SK-MEL-5 (cell line): ENCODE measurements around the gene LIMCH1. TPM values are rescaled to one million over a fixed set of nuclear protein-coding genes. Genes with fewer than 3 reads are reported as not detected.

Experiments
- DNase-seq: peaks from one replicate; pipeline ENCODE4 v3.0.0-alpha.2; 2016; ENCODE audit warnings: low read depth, low spot score
- in situ Hi-C: cut with HindIII; loops from 2 replicates; pipeline ENCODE4 v1.10.0; 2016; ENCODE audit warnings: low sequenced_read_pairs, high pct_unique_total_duplicates, low pct_unique_long_range_greater_than_20kb
- total RNA-seq: library from RNA; depleted of rRNA; stranded (reverse); fragments of >200 nt; shearing (Covaris generic); gene quantifications from 2 replicates; pipeline ENCODE4 v1.2.3, GENCODE V29; 2014

LIMCH1 gene
- total RNA-seq, 1 experiment from 2014 or later = 15.8 TPM

DNA sequence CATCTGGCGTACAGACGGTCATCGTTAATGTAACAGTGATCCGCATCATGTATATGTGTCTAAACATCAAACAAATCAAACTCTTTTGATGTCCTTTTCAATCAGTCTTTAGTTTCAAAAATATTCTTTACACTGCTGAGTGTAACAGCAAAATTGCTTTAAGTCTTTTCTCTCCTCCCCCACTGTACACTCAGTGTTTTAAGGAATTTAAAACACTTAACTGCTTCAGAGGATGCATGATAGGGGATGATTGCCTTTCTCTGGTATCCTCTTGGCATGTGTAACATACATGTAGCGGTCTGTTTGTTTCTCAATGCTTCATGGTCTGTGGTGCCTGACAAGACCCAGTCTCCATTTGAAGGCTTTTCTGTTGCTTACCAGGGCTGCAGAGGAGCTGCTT is 41.6 kb downstream of the LIMCH1 start:
- DNase-seq = no peak
- in situ Hi-C loops = no loop called here

DNA sequence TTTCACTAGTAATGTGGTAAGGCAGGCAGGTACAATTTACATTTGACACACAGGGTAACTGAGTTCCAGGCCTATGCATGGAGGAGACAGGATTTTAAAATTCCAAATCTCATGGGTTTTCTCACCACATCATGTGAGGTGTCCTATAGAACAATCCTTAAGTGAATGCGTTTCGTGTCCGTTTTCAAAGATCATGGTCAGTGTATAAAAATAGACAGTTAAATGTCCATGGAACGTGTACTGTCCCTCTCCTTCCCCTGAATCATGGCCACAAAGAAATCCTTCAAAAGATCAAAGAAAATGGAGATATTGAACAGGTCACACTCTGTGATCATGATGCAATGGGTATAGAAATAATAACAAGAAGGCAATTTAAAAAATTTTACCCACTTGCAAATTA is 42.0 kb downstream of the LIMCH1 start:
- in situ Hi-C loops = no loop called here
- no peak for DNase-seq

DNA sequence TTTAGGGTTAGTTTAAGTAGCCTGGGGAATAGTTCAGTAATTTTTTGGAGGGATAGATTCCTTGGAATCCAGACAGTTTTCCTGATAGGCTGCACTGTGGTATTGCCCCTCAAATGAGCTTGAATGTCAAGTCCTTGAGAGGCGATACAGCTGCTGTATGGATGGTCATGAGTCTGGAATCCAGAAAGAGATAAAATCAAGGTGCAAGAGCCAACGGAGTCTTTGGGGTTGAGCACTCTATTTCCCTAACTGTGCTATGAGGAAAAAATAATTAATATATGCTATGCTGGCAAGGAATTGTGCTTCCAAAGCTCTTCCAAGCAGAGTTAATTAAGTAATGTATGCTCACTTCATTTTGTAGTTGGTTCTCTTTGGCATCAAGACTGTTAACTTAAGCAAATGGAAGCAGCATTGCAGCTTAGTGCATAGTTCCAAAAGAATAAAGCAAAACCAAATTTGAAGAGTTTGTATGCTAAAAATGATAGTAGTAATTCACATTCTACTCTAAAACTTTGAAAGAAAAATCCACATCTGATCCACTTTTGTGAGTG is 48.8 kb downstream of the LIMCH1 start:
- no peak for DNase-seq
- in situ Hi-C loops = no loop called here

DNA sequence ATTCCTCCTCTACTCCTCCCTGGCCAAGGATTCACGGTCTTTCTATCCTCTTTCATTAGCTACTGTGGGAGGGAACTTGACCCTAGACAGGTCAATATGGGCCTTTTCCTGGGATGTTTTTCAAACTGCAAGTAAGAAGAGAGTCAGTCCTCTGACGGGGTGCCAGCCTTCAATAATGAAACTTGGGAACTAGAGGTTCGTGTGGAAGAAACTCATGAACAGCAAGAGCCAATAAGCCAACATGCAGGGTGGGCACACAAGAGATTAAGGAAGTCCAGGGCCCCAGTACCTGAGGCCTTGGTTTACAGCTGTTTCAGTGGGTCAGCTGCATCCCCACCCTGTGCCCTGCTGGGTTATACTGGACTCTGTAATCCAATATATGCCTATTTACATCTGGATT is 49.3 kb downstream of the LIMCH1 start:
- DNase-seq = no peak
- in situ Hi-C loops = no loop called here

DNA sequence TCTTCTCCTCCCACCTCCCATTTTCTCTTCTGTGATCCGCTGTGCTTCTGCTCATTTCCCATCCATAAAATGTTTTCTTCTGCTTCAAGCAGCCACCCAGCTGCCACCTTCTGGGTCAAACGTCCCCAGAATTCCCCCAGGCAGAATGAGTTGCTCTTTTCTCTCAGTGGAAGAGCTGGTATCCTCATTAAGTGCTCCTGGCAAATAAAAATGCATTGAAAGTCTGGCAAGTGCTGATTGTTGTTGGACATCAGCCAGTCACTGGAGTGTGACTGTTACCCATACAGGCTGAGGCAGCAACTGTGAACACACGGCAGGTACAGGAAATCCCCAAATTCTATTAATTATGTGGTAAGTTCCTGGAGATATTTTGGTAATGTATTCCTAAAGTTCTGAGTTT is 52.6 kb downstream of the LIMCH1 start:
- DNase-seq = no peak
- in situ Hi-C loops = no loop called here

DNA sequence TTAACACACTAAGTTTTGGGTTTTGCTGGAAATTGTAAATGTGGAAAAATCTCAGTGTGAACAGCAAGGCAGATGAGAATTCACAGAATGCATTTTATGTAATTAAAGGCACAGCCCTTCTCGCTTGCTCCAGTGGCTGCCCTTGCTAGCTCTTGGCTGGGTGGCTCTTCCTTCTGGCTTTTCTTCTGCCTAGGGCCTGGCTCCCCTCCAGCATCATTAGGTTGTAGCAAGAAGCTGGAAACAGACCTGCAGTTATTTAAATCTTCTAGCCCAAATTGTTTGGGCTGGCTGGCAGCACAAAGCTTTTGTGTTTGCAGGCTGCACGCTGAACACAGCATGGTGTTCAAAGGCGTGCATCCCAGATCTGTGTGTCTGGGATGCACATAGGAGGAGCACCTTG is 56.5 kb downstream of the LIMCH1 start:
- no peak for DNase-seq
- in situ Hi-C loops = no loop called here

DNA sequence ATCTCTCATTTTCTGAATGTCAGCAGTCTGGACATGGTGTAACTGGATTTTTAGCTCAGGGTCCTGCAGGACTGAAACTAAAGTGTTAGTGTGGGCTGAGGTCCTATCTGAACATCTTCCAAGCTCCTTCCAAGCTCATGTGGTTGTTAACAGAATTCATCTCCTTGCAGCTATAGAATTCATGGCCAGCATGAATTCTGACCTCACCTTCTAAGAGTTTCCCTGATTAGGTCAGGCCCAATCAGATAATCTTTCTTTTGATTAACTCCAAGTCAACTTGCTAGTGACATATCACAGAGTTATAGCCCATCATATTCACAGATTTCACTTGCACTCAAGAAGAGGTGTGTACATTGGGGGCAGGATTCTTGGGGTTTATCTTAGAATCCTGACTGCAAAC is 59.5 kb downstream of the LIMCH1 start:
- in situ Hi-C loops = no loop called here
- no peak for DNase-seq

DNA sequence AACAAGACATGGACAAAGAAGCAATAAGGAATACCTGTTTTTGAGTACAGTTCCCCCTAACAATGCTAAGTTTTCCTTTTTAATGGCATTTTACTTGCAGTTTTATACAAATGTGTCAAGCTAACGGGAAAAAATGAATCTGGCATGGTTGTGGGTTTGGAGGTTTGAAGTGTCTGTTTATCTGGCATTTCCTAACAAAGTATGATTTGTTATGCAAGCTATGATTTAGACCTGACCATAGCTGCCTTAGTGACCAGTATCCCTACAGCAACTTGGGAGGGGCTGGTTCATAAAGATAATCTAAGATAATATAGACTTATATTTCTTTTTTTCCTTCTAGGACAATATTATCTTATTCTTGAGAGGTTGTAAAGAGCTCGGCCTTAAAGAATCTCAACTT is 60.6 kb downstream of the LIMCH1 start:
- DNase-seq = peak; percentile 4
- in situ Hi-C loops = no loop called here

DNA sequence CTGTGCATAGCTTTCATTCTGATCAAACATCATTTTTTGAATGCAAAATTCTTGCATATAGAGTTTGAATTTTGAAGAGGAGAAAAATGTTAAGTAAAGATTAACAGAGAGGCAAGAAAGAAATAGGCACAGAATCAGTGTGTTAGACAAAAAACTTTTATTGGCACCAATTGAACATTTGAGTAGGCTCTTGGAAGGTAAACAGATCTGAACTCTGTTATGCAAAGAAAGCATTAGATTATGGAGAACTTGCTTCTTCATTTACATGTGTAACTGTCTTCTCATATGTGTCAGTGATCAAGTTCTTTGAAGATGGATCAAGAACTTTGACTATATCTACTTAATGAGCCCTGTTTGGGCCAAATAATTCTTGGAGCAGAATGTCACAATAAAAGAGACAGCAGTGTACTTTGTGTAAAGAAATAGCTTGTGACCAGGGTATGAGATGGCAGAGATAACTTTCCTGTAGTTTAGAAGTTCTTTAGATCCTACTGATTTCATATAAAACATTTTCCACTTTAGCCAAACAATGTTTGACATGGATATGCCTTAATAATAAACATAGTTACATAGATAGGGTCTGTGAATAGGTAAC is 61.3 kb downstream of the LIMCH1 start:
- in situ Hi-C loops = no loop called here

DNA sequence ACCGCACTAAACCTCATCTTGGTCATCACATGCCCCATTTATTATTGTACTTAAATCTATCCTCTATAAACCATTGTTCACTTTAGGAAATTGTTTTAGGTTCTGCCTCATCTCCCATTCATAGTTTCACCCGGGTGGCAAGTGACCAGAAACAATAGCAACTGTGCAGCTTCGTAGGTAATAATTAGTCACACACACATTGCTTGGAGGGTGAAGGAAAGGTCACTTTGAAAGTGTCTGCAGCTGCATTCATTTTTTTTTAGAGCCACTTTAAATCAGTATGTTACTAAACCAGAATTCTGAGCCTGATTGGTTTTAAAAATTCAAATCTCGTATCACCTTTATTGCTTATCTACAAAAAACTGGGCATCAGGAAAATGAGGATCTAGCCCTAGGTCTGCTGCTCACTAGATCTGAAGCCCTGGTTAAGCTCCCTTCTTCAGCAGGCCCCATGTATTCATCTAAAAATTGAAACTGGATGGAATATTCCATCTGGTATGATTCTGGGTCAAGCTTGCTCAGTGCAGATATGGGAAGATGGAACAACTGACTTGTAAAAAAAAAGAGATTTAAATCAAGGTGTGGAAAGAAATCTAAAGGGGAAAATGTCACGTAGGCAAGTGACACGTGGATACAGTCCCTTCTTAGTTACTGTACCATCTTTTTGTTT is 62.4 kb downstream of the LIMCH1 start:
- in situ Hi-C loops = no loop called here
- DNase-seq = no peak

More for the DNA sequence above, 61.3 kb downstream of the LIMCH1 start:
- DNase-seq = no peak

DNA sequence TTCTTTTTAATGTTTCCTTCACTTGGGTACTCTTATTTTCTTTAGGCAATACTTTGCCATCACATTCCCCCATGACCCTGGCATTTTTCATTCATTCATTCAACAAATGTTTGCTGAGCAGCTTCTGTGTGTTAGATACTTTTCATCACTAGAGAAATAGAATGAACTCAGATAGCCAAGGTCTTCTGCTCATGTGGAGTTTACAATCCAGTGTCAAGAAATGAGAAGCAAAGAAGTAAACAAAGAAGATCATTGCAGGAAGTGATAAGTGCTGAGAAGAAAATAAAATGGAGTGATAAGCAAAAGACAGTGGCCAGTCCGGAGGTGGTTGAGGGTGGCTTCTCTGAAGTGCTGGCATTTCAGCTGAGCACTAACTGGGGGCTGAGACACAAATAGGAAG is 63.1 kb downstream of the LIMCH1 start:
- in situ Hi-C loops = no loop called here
- no peak for DNase-seq

DNA sequence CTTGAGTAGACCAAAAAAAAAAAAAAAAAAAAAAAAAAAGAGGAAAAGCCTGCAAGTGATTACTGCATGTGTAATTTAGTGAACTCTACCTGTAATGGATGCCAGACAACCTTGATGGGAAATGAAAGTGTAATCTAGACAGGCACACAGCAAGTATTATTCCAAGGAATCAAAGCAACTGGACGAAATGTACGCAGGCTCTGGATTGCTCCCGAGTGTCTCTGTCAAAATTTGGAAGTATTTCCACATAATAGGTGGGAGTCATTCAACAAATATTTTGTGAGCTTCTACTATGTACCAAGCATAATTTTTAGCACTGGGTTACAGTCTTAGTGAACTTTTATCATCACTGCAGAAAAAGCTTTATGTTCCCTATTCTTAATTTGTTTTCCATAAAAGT is 64.2 kb downstream of the LIMCH1 start:
- in situ Hi-C loops = no loop called here

DNA sequence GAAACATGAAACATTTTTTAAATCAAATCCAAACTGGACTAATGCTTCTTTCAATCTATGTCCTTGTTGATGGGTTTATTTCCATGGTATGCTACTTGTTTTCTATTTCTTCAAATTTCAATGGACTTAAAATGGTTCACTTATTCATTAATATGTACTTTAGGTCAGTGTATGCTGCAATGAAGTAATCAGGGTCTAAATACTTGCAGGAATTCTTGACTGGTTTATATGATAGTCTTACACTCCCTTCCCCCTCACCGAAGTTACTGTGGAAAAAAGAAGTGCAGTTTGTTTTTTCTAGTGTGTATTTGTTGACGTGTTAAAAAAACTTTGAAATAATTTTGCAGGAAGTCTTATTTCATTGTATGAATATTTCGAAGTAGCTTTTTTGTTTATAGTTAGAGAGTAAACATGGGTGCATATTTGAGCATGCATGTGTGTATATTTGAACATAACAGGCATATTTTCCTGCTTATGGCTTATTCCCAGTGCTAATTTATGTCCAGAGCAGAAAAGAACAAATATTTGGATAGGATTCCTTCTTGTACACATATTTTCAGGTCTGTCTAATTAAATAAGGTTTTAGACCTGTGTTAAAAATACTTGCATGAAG is 65.0 kb downstream of the LIMCH1 start:
- no peak for DNase-seq
- in situ Hi-C loops = no loop called here

More for the DNA sequence above, 64.2 kb downstream of the LIMCH1 start:
- DNase-seq = no peak

DNA sequence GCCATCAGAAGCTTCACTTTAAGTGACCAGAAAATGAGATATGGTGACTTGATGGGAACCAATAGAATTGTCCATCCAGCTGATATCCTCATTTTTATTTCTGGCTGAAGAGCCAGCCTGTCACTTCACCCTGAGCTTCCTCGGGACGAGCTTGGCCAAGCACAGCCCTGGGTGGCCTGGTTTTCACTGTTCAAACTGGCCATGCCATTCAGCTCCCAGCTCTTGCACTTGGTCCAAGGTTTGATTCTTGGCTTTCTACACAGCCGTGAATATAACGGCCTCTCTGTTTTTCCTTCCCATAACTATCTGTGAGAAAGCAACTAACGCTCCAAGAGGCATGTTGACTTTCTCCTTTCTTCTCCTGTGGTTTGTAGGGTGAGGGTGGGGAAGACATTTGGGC is 71.9 kb downstream of the LIMCH1 start:
- in situ Hi-C loops = no loop called here
- no peak for DNase-seq

DNA sequence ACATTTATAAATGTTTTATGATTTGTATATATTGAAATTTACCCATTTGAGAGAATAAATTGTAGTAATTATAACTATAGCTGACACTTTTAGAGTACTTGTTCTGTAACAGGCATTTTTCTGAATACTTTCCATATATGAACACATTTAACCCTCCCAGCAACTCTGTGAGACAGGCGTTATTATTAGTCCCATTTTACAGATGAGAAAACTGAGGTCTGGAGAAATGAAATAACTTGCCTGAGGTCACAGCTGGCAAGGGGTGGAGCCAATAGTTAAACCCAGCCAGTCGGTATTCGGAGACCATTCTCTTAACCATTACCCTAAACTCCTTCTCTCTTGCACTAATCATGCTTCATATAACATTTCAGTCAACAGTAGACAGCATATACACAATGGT is 72.5 kb downstream of the LIMCH1 start:
- in situ Hi-C loops = no loop called here
- DNase-seq = no peak

DNA sequence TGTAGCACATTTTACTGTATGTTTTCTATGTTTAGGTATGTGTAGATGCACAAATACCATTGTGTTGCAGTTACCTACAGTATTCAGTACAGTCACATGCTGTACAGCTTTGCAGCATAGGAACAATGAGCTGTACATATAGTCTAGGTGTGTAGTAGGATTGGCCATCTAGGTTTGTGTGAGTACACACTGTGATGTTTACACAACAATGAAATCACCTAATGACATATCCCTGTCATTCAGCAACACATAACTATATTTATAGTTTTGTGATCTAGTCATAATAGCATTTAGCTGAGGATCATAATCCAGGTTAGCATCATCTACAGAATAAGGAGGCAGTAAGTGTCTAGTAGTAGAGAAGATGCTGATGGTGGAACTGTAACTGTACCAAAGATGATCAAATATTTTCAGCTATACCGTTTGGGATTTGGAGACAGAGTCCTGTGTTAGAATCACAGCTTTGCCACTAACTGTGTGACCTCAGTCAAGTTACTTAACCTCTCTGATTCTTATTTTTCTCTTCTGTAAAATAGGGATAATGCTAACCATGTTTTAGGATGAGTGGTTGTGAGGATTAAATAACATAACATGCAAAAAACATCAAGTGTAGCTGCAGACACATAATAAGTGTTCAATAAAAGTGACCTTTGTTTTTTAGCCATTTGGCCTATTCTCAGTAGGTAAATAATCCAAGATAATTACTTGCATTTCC is 73.3 kb downstream of the LIMCH1 start:
- in situ Hi-C loops = no loop called here
- no peak for DNase-seq

DNA sequence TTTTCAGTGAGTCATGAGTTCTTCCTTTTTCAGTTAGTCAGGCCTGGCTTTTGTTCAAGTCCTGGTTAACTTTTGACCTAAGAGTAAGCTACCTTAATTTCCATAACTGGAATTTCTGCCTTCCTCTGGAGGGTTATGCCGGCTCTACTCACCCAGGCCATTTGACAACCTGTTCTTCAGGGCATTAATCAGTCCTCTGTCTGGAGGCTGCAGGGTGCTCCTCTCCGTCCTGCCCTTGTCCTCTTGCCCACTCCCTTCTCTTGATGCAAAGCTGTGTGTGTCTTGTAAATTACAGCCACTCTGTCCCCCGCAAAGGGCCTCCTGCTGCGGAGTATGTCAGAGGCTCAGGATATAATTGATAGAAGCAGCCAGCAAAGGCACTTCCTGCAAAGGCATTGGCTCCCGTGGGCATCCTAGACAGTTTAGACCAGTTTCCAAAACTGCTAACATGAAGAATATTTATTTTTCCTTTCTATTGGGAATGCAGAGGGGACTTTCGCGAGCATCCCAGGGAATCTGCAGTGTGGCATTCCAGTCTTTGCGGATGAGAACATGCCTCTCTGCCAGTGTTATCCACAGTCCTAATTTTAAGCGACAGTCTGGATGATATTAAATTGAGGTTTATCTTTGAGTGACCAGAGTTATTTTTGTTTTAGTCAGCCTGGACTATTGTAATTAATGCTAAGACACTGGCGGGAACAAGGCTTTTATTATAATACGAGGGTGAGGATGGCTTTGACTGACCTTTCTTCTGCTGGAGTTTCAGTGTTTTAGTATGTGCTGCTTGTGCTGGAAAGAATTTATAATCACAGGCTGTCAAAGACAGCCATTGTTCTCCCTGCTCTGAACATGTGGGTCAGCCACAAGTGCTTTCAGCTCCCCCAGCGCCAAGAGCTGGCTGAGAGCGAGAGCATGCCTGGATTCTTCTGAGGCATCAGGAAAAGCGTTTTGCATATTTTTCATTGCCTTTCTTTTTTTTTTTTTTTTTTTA is 74.2 kb downstream of the LIMCH1 start:
- in situ Hi-C loops = no loop called here
- peak; percentile 94 for DNase-seq
